Measurements from ENCODE around the gene MORN1.
"Not testable (repeated sequence)": the region's sequence is repeated elsewhere in the genome, so short reads cannot be mapped to it uniquely, and the experiment has no call there.

MORN1 gene

GRCh38 chr1:2391041-2391930 is at the start of gene MORN1, which contains the start of gene RER1:
Gene MORN1, minus strand, starts transcription at chr1:2391554. Its CDS starts 21 bp downstream, at chr1:2391533.
Gene RER1, plus strand, starts transcription at chr1:2391841. Its CDS starts 3,950 bp downstream, at chr1:2395791.
- DNase-seq = peak; percentile 95

- DNase-seq = not testable (repeated sequence)
Measured at GRCh38 chr1:2440346-2440745, 49.0 kb upstream of the MORN1 start.

GRCh38 chr1:2439369-2439768 is 48.0 kb upstream of the MORN1 start:
- DNase-seq = no peak

GRCh38 chr1:2438641-2439040 is 47.3 kb upstream of the MORN1 start:
- DNase-seq = no peak

GRCh38 chr1:2438038-2438437 is 46.7 kb upstream of the MORN1 start:
- no peak for DNase-seq

- no peak for DNase-seq
Measured at GRCh38 chr1:2437617-2438016, 46.3 kb upstream of the MORN1 start.

- no peak for DNase-seq
Measured at GRCh38 chr1:2436876-2437275, 45.5 kb upstream of the MORN1 start.

GRCh38 chr1:2435746-2436355 is 44.5 kb upstream of the MORN1 start:
- DNase-seq = no peak

GRCh38 chr1:2435091-2435490 is 43.7 kb upstream of the MORN1 start:
- no peak for DNase-seq

- DNase-seq = no peak
Measured at GRCh38 chr1:2433936-2434655, 42.7 kb upstream of the MORN1 start.

- DNase-seq = no peak
Measured at GRCh38 chr1:2433196-2433595, 41.8 kb upstream of the MORN1 start.

- no peak for DNase-seq
Measured at GRCh38 chr1:2432441-2432844, 41.1 kb upstream of the MORN1 start.

- no peak for DNase-seq
Measured at GRCh38 chr1:2431518-2431917, 40.2 kb upstream of the MORN1 start.

GRCh38 chr1:2431103-2431502 is 39.7 kb upstream of the MORN1 start:
- DNase-seq = no peak

GRCh38 chr1:2430592-2430973 is 39.2 kb upstream of the MORN1 start:
- no peak for DNase-seq

GRCh38 chr1:2429780-2430591 is 38.6 kb upstream of the MORN1 start:
- DNase-seq = no peak

GRCh38 chr1:2428490-2428889 is 37.1 kb upstream of the MORN1 start:
- no peak for DNase-seq

- no peak for DNase-seq
Measured at GRCh38 chr1:2427976-2428375, 36.6 kb upstream of the MORN1 start.

GRCh38 chr1:2427051-2427450 is 35.7 kb upstream of the MORN1 start:
- DNase-seq = no peak

- no peak for DNase-seq
Measured at GRCh38 chr1:2426540-2426939, 35.2 kb upstream of the MORN1 start.

GRCh38 chr1:2425892-2426291 is 34.5 kb upstream of the MORN1 start:
- no peak for DNase-seq

GRCh38 chr1:2422523-2422922 is 31.2 kb upstream of the MORN1 start:
- DNase-seq = no peak

- no peak for DNase-seq
Measured at GRCh38 chr1:2419416-2419815, 28.1 kb upstream of the MORN1 start.

All from NCI-H526 treated with DMSO at 0.1 percent for 48 hours (cell line).